Neural cell (in vitro differentiated cells): ENCODE results near the gene HSH2D. TPM values are rescaled to one million over a fixed set of nuclear protein-coding genes. Genes with fewer than 3 reads are reported as not detected.

Source experiments
- H2AFZ ChIP-seq: fragments of 200-600, 300-800 bp; sonication (generic), shearing (Covaris generic); 2 replicates; pipeline ENCODE4 v1.6.0; 2014; ENCODE audit warnings: low read depth, mild to moderate bottlenecking, antibody characterized with exemption, low read length, moderate library complexity
- H3F3A ChIP-seq: fragments of 200-600 bp; shearing (Covaris generic); 2 replicates; pipeline ENCODE4 v1.6.1; 2016; ENCODE audit warnings: mild to moderate bottlenecking, moderate library complexity, mixed read lengths, antibody characterized with exemption, low read length; ENCODE audit not compliant: insufficient read depth, poor library complexity, severe bottlenecking
- H3K27ac ChIP-seq: fragments of 200-600, 300-800 bp; sonication (generic), shearing (Covaris generic); 2 replicates; pipeline ENCODE4 v1.5.1; 2014; ENCODE audit warnings: mild to moderate bottlenecking, low read length, moderate library complexity
- H3K27me3 ChIP-seq: fragments of 300-800, 200-600 bp; sonication (generic), shearing (Covaris generic); 2 replicates; pipeline ENCODE4 v1.6.0; 2014; ENCODE audit warnings: mild to moderate bottlenecking, low read depth, low read length, moderate library complexity; ENCODE audit not compliant: insufficient read depth
- H3K36me3 ChIP-seq: fragments of 300-800, 200-600 bp; sonication (generic), shearing (Covaris generic); 2 replicates; pipeline ENCODE4 v1.5.1; 2014; ENCODE audit warnings: mild to moderate bottlenecking, antibody characterized with exemption, low read length, moderate library complexity; ENCODE audit not compliant: insufficient read depth
- H3K4me2 ChIP-seq: fragments of 300-800, 200-600 bp; sonication (generic), shearing (Covaris generic); 2 replicates; pipeline ENCODE4 v1.6.0; 2014; ENCODE audit warnings: mild to moderate bottlenecking, low read length
- H3K4me3 ChIP-seq: fragments of 300-800, 200-600 bp; sonication (generic), shearing (Covaris generic); 2 replicates; pipeline ENCODE4 v1.5.1; 2014; ENCODE audit warnings: mild to moderate bottlenecking, low read length, moderate library complexity
- H3K79me2 ChIP-seq: fragments of 200-600 bp; shearing (Covaris generic); replicated peaks from 2 replicates; pipeline ENCODE4 v1.6.0; 2014; ENCODE audit warnings: mild to moderate bottlenecking, low read length, moderate library complexity; ENCODE audit not compliant: insufficient read depth
- H3K9ac ChIP-seq: fragments of 300-800, 200-600 bp; sonication (generic), shearing (Covaris generic); 2 replicates; pipeline ENCODE4 v1.6.1; 2016; ENCODE audit warnings: mild to moderate bottlenecking, low read length, mixed read lengths
- H3K9me2 ChIP-seq: fragments of 200-600 bp; shearing (Covaris generic); 2 replicates; pipeline ENCODE4 v1.6.1; 2016; ENCODE audit warnings: mild to moderate bottlenecking, low read length, mixed read lengths; ENCODE audit not compliant: insufficient read depth
- H3K9me3 ChIP-seq: fragments of 200-600, 300-800 bp; sonication (generic), shearing (Covaris generic); 2 replicates; pipeline ENCODE4 v1.6.1; 2016; ENCODE audit warnings: mild to moderate bottlenecking, mixed run types, low read length, moderate library complexity, mixed read lengths
- H4K20me1 ChIP-seq: fragments of 200-600 bp; shearing (Covaris generic); 2 replicates; pipeline ENCODE4 v1.6.1; 2016; ENCODE audit warnings: mild to moderate bottlenecking, mixed run types; ENCODE audit not compliant: insufficient read depth
- CTCF ChIP-seq: fragments of 450-650 bp; IDR thresholded peaks from 2 replicates; pipeline ENCODE4 v1.5.1; 2014; ENCODE audit warnings: antibody characterized with exemption, mild to moderate bottlenecking, moderate library complexity; ENCODE audit not compliant: poor library complexity, severe bottlenecking
- EP300 ChIP-seq: fragments of 450-650 bp; conservative IDR thresholded peaks from 2 replicates; pipeline ENCODE4 v1.6.1; 2014; ENCODE audit warnings: antibody characterized with exemption, mild to moderate bottlenecking, moderate library complexity; ENCODE audit not compliant: poor library complexity, severe bottlenecking
- EZH2 ChIP-seq: fragments of 200-600, 300-800 bp; shearing (Covaris generic), sonication (generic); IDR thresholded peaks from 2 replicates; pipeline ENCODE4 v1.6.1; 2014; ENCODE audit warnings: antibody characterized with exemption, low read length, borderline replicate concordance, mild to moderate bottlenecking; ENCODE audit not compliant: insufficient read depth, poor library complexity, severe bottlenecking
- MXI1 ChIP-seq: fragments of 450-650 bp; conservative IDR thresholded peaks from 2 replicates; pipeline ENCODE4 v1.6.1; 2014; ENCODE audit warnings: antibody characterized with exemption, mild to moderate bottlenecking; ENCODE audit not compliant: poor library complexity, severe bottlenecking
- POLR2AphosphoS5 ChIP-seq: IDR thresholded peaks from 2 replicates; pipeline ENCODE4 v1.6.1; 2012
- RAD21 ChIP-seq: fragments of 450-650 bp; conservative IDR thresholded peaks from 2 replicates; pipeline ENCODE4 v1.6.1; 2014; ENCODE audit warnings: antibody characterized with exemption, mild to moderate bottlenecking, moderate library complexity
- REST ChIP-seq: IDR thresholded peaks from 2 replicates; pipeline ENCODE4 v1.6.1; 2012; ENCODE audit warnings: borderline replicate concordance
- SMC3 ChIP-seq: fragments of 450-650 bp; conservative IDR thresholded peaks from 2 replicates; pipeline ENCODE4 v1.6.1; 2014; ENCODE audit warnings: antibody characterized with exemption, mild to moderate bottlenecking, moderate library complexity; ENCODE audit not compliant: poor library complexity
- TAF1 ChIP-seq: IDR thresholded peaks from 2 replicates; pipeline ENCODE4 v1.6.1; 2012; ENCODE audit warnings: low read depth
- polyA minus RNA-seq: library from RNA; depleted of rRNA, polyadenylated mRNA; stranded (reverse); fragments of >200 nt; gene quantifications from 2 replicates; pipeline ENCODE4 v1.2.3, GENCODE V29; 2014
- polyA plus RNA-seq: library from polyadenylated mRNA; depleted of rRNA; stranded (reverse); fragments of >200 nt; gene quantifications from 2 replicates; pipeline ENCODE4 v1.2.3, GENCODE V29; 2014

Gene HSH2D
- polyA plus RNA-seq, result not detected in 2 replicates
- polyA minus RNA-seq, result not detected in 2 replicates

- no peaks in the 10 kb centered on the region for H3K36me3 ChIP-seq
- H3F3A ChIP-seq, result no peaks in the 10 kb centered on the region
- H3K9ac ChIP-seq, result no peak within 1 kb of the TSS
- TF ChIP-seq MXI1 (no peak), SMC3 (no peak), RAD21 (no peak), TAF1 (no peak), POLR2AphosphoS5 (no peak), REST (no peak), EZH2 (no peak), CTCF (no peak), EP300 (no peak)
- no peaks in the 10 kb centered on the region for H3K27me3 ChIP-seq
- no peak within 1 kb of the TSS for H3K4me3 ChIP-seq
- H3K27ac ChIP-seq, result no peak within 1 kb of the TSS
- H2AFZ ChIP-seq, result no peak within 1 kb of the TSS
- H4K20me1 ChIP-seq, result no peaks in the 10 kb centered on the region
- no peaks in the 10 kb centered on the region for H3K79me2 ChIP-seq
- no peak within 1 kb of the TSS for H3K4me2 ChIP-seq
- no peaks in the 10 kb centered on the region for H3K9me2 ChIP-seq
- no peaks in the 10 kb centered on the region for H3K9me3 ChIP-seq
Observed at GRCh38 chr19:16143399-16144215, at the start of gene HSH2D. TSS of gene HSH2D (plus strand) at chr19:16143685. CDS start at chr19:16148751, 5,066 bp downstream.

GRCh38 chr19:16094360-16095070 is 49.0 kb upstream of the HSH2D start:
- Histone ChIP-seq H3K4me3 (no peak overlapping the region), H2AFZ (no peak overlapping the region), H3K79me2 (no peaks in the 10 kb centered on the region), H3K9ac (no peak overlapping the region), H3F3A (no peaks in the 10 kb centered on the region), H3K27ac (no peak overlapping the region), H3K4me2 (no peak overlapping the region), H3K9me3 (no peaks in the 10 kb centered on the region), H3K9me2 (no peaks in the 10 kb centered on the region), H4K20me1 (no peaks in the 10 kb centered on the region), H3K27me3 (no peaks in the 10 kb centered on the region), H3K36me3 (peaks cover 8% of the 10 kb centered on the region)
- TF ChIP-seq RAD21 (no peak), POLR2AphosphoS5 (no peak), MXI1 (no peak), EP300 (no peak), REST (no peak), CTCF (no peak), TAF1 (no peak), EZH2 (no peak), SMC3 (no peak)
